Activated CD8-positive, alpha-beta memory T cell treated with anti-CD3 and anti-CD28 coated beads, Interleukin-2, amount 50 U/mL, for 48 hours (primary cell): ENCODE measurements around the gene CFAP210.
"Not testable (repeated sequence)": the region's sequence is repeated elsewhere in the genome, so short reads cannot be mapped to it uniquely, and the experiment has no call there.

Experiments
- DNase-seq: peaks from one replicate; pipeline ENCODE4 v3.0.0-alpha.2; 2020

The CFAP210 gene

GRCh38 chr2:169712791-169713227, 18.6 kb upstream of the CFAP210 start:
- DNase-seq, result no peak

GRCh38 chr2:169711751-169712509, 17.7 kb upstream of the CFAP210 start:
- no peak for DNase-seq

- DNase-seq, result no peak
Measured at GRCh38 chr2:169709981-169710380, 15.8 kb upstream of the CFAP210 start.

DNA sequence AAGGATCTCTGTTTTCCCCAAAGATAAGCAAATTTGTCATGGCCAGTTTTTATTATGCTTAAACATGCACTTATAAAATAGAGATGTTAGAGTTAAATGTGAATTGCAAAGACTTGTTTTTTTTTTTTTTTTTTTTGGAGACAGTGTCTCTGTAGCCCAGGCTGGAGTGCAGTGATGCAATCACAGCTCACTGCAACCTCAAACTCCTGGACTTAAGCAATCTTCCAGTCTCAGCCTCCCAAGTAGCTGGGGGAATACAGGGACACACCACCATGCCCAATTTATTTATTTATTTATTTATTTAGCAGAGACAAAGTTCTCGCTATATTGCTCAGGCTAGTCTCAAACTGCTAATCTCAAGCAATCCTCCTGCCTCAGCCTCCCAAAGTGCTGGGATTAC, 15.1 kb upstream of the CFAP210 start:
- DNase-seq, result no peak

DNA sequence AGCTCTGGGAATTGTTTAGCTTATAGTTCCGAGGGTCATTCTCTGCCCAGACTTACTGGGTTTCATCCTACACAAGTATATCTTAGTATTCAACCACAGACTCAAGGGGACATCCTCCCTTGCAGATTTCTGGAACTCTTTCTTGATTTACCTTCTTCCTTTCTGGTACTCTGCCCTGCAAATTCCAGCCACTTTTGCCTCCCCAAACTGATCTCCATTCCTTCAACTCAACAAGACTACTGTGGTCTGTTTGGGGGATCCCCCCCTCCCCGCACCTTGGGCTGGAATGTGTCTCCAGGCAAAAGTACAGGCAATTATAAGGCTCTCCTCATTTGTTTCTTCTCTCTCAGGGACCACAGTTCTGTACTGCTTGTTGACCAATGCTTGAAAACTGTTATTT, 13.4 kb upstream of the CFAP210 start:
- DNase-seq, result no peak

DNA sequence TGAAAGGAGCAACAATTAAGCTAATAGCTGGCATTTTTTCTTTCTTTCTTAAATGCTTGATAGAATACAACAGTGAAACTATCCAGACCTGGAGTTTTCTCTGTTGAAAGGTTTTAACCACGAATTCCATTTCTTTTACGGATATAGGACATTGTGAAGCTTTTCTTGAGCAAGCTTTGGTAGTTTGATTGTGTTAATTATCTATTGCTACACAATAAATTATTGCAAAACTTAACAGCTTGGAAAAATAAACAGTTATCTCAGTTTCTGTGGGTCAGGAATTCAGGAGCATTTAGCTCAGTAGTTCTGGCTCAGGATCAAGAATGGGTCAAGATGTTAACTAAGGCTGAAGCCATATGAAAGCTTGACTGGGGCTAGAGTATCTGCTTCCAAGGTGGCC, 11.7 kb upstream of the CFAP210 start:
- no peak for DNase-seq

- DNase-seq, result no peak
Measured at GRCh38 chr2:169704160-169704708, 10.0 kb upstream of the CFAP210 start.

- DNase-seq, result no peak
Measured at GRCh38 chr2:169702996-169703395, 8.8 kb upstream of the CFAP210 start.

DNA sequence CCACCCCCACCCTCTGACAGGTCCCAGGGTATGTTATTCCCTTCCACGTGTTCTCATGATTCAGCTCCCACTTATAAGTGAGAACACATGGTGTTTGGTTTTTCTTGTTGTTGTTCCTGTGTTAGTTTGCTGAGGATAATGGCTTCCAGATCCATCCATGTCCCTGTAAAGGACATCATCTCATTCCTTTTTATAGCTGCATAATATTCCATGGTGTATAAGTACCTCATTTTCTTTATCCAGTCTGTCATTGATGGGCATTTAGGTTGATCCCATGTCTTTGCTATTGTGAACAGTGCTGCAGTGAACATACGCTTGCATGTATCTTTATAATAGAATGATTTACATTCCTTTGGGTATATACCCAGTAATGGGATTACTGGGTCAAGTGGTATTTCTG, 5.0 kb upstream of the CFAP210 start:
- not testable (repeated sequence) for DNase-seq

GRCh38 chr2:169696381-169696780, 2.2 kb upstream of the CFAP210 start:
- DNase-seq, result no peak

GRCh38 chr2:169694894-169695260, 672 bp upstream of the CFAP210 start:
- DNase-seq, result no peak

DNA sequence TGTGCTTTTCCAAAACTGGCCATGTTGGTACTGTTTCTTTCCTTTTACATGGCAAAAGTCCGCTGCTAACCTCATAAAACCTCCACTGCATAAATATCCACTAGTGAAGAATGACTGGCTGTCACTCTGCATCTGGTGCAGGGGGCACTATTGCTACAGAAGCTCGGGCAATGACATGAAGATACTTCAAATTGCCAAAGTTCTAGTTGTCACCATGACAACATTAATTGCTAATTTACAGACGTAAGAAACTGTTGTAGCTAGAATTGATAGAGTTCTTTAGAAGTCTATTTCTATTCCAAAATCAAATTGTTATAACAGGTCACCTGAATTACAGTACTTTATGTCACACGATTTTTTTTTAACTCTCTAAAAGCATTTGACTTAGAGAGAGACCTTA, 845 bp downstream of the CFAP210 start:
- DNase-seq, result no peak

DNA sequence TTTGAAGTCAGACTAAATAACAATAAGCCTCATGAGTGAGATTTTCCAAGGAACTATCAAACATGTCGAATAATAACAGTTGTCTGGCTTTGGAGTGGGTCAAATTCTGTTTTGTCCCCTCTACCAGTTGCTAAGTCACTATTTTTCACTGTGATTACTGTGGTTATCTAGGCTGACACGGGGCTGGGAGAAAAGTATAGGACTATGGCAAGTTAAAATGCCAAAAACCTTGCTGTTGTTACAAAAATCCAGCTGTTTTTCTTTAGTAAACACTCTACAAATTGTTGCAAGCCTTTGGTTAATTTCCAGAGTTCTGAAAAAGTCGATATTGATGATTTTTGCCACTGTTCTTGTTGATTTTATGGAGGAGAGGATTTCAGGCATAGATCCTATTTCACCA, 1.5 kb downstream of the CFAP210 start:
- no peak for DNase-seq

DNA sequence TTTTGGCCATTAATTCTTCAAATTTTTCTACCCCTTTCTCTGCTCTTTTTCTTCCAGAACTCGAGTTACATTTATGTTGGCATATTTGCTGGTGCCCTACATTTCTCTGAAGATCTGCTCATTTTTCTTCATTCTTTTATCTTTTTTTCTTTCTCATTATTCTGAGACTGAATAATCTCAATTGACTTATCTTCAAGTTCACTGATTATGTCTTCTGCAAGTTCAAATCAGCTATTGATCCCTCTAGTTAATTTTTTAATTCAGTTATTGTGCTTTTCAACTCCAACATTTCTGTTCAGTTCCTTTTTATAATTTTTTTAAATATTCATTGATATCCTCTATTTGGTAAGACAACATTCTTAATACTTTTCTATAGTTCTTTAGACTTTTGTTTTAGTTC, 3.2 kb downstream of the CFAP210 start:
- DNase-seq, result no peak

DNA sequence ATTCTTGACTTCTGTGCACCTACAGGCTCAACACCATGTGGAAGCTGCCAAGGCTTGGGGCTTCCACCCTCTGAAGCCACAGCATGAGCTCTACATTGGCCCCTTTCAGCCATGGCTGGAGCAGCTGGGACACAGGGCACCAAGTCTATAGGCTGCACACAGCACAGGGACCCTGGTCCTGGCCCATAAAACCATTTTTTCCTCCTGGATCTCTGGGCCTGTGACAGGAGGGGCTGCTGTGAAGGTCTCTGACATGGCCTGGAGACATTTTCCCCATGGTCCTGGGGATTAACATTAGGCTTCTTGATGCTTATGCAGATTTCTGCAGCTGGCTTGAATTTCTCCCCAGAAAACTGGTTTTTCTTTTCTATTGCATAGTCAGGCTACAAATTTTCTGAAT, 6.3 kb downstream of the CFAP210 start:
- not testable (repeated sequence) for DNase-seq

DNA sequence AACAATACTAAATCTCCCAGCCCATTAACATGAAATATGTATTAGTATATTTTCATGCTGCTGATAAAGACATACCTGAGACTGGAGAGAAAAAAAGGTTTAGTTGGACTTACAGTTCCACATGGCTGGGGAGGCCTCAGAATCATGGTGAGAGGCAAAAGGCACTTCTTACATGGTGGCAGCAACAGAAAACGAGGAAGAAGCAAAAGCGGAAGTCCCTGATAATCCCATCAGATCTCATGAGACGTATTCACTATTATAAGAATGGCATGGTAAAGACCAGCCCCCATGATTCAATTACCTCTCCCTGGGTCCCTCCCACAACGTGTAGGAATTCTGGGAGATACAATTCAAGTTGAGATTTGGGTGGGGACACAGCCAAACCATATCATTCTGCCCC, 7.4 kb downstream of the CFAP210 start:
- DNase-seq, result not testable (repeated sequence)

- DNase-seq, result not testable (repeated sequence)
Measured at GRCh38 chr2:169684712-169685111, 9.5 kb downstream of the CFAP210 start.

GRCh38 chr2:169684135-169684565, 10.1 kb downstream of the CFAP210 start:
- no peak for DNase-seq

GRCh38 chr2:169683425-169684134, 10.6 kb downstream of the CFAP210 start:
- DNase-seq, result no peak

DNA sequence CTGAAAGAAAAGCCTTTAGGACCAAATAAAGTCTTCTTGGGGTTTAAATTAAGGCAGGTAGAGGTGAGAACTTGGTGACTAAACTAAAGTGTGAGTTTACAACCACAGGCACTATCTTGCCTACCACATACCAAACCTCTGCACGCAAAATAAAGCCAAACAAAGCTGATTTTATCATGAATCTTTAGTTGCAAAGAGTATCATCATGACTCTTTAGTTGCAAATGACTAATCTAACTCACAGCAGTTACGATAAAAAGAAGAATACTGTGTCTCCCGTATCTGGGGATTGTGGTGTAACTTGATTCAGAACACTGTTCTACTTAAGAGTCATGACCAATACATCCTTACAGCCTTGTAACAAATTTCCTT, 11.2 kb downstream of the CFAP210 start:
- no peak for DNase-seq

- DNase-seq, result no peak
Measured at GRCh38 chr2:169676850-169677249, 17.4 kb downstream of the CFAP210 start.

DNA sequence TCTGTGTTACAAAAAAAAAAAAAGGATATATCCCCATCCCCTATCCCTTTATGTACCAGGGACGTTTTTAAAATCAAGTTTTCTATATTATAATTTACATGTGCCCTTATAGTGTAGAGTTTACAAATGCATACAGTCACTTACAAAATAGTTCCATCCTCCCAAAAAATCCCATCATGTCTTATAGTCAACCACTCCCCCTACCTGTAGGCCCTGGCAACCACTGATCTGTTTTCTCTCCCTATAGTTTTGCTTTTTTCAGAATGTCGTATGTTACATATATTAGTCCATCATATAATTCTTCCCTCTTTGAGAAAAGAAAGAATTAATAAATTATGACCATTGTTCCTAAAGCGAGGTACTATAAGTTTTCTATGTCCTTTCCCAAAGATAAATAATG, 17.8 kb downstream of the CFAP210 start:
- no peak for DNase-seq

DNA sequence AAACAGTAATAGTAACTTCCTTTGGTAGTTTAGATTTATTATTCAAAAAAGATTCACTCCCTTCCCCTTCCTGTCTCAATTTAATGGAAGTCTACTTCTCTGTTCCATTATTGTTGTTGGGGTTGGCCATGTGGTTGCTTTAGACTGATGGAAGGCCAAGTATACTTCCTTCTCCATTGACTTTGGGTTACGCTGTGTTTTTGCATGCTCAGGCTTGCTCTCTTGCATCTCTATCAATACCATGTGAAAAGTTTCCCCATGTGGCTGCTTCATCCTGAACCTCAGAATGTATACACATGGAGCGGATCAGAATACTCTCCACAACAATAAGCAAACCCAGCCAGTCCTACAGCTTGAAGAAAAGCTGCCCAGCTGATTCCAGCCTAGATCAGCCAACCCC, 20.3 kb downstream of the CFAP210 start:
- DNase-seq, result no peak

DNA sequence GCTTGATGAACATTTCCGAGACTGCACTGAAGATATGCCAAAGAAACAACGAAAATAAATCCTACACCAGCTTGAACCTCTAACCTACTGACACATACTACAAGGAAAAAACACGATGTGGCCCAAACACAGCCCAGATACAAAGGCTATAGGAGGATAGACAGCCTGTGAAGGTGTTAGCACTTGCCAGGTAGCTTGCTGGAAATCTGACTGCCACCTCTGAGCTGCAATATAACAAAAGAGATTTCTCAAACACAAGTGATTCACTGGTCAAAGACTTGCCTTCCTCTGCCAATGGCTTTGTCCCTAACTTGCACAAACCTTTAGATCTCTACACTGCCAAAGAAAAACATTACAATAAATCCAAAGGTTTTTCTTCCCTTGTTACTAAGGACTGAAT, 21.1 kb downstream of the CFAP210 start:
- no peak for DNase-seq
